ENCODE data around the gene DLEC1.

DLEC1 gene, protein sequence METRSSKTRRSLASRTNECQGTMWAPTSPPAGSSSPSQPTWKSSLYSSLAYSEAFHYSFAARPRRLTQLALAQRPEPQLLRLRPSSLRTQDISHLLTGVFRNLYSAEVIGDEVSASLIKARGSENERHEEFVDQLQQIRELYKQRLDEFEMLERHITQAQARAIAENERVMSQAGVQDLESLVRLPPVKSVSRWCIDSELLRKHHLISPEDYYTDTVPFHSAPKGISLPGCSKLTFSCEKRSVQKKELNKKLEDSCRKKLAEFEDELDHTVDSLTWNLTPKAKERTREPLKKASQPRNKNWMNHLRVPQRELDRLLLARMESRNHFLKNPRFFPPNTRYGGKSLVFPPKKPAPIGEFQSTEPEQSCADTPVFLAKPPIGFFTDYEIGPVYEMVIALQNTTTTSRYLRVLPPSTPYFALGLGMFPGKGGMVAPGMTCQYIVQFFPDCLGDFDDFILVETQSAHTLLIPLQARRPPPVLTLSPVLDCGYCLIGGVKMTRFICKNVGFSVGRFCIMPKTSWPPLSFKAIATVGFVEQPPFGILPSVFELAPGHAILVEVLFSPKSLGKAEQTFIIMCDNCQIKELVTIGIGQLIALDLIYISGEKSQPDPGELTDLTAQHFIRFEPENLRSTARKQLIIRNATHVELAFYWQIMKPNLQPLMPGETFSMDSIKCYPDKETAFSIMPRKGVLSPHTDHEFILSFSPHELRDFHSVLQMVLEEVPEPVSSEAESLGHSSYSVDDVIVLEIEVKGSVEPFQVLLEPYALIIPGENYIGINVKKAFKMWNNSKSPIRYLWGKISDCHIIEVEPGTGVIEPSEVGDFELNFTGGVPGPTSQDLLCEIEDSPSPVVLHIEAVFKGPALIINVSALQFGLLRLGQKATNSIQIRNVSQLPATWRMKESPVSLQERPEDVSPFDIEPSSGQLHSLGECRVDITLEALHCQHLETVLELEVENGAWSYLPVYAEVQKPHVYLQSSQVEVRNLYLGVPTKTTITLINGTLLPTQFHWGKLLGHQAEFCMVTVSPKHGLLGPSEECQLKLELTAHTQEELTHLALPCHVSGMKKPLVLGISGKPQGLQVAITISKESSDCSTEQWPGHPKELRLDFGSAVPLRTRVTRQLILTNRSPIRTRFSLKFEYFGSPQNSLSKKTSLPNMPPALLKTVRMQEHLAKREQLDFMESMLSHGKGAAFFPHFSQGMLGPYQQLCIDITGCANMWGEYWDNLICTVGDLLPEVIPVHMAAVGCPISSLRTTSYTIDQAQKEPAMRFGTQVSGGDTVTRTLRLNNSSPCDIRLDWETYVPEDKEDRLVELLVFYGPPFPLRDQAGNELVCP (N-terminal part only)

DNA sequence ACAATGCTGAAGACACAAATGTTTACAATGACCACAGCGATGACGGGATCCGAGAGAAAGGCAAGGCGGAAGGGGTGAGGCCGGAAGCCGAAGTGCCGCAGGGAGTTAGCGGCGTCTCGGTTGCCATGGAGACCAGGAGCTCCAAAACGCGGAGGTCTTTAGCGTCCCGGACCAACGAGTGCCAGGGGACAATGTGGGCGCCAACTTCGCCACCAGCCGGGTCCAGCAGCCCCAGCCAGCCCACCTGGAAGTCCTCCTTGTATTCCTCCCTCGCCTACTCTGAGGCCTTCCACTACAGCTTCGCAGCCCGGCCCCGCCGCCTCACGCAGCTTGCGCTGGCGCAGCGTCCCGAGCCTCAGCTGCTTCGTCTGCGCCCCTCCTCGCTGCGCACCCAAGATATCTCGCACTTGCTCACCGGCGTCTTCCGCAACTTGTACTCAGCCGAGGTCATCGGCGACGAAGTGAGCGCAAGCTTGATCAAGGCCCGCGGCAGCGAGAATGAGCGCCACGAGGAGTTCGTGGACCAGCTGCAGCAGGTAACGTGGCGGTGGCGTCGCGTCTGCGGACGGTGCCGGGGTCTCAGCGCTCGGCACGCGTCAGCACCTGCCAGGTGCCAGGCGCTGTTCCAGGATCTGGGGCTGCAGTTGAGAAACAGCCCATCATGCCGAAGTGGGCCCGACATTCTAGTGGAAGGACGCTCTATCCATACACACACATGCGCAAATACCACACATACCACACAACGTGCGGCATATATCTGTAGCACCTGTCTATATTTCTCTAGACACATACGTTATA is at the start of gene DLEC1:
TSS of gene DLEC1 (plus strand) at position 108 of the 798 bp plus-strand sequence. CDS start at position 126, 18 bp downstream.
- peak; percentile 68 for DNase-seq (ENCODE audit: low read depth)

DNA sequence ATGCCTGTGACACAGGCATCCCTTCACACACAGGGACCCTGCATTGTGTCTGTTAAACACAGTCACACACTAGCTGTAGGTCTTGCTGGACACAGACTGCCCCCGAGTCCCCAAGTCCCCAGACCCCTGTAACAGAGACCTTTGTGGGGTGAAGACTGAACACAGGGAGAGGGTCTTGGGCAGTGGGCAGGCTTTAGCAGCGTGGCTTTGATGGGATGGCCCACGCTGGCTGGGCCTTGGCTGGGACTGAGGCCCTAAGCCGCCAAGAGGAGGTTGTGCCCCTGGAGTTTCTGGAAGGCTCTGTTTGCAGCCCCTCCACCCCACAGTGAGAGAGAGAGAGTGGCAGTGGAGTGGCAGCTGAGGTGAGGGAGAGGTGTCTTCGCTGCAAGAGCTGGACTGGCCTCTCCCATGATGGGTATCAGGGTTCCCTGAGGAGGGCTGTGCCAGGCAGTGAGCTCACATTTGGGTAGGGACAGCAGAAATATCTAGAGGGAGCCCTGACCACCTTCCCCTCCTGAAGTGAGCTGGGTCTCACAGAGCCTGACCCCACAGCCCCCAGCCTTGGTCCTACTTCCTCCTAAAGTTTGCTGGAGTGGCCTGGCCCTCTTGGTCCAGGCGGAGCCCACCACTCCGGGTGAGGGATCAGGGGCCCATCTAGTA is 49.1 kb upstream of the DLEC1 start:
- no peak for DNase-seq (ENCODE audit: low read depth)

DNA sequence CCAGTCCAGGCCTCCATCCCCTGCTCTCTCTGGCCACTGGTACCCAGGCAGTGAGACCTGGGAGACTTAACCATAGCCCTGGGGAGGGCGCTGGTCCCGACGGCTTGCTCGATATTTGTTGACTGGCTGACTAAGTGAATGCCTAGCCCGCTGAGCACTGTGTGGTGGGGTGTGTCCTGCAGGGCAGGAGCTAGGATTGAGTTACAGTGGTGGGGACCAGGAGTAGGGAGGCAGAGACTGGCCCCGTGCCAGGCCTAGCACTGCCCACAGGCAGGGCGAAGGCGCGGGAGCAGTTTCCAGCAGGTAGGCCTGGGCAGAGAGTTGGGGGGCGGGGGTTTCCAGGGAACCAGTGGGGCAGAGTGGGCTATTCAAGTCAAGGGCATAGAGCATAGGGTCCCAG is 48.5 kb upstream of the DLEC1 start, which contains the start of gene VILL:
TSS of gene VILL (plus strand) at position 260 of the 400 bp plus-strand sequence. CDS start 2,887 bp downstream, outside the sequence.
- DNase-seq (ENCODE audit: low read depth): no peak

DNA sequence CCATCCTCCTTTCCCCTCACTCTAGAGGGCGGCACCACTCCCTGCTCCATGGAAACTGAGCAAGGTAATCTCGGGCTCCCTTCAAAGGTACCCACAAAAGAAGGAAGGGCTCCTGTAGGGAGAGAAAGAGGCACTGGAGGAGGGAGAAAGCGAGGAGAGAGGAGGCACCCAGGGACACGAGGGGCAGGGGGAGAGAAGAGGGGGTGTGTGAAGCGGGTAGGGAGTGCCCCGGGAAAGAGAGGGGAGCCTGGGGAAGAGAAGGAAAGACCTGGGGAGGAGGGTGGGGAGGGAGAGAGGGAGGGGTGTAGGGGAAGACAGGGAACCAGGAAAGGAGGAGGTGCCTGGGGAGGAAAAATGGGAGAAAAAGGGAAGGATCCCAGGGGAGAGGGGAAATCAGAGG is 47.9 kb upstream of the DLEC1 start:
- no peak for DNase-seq (ENCODE audit: low read depth)

DNA sequence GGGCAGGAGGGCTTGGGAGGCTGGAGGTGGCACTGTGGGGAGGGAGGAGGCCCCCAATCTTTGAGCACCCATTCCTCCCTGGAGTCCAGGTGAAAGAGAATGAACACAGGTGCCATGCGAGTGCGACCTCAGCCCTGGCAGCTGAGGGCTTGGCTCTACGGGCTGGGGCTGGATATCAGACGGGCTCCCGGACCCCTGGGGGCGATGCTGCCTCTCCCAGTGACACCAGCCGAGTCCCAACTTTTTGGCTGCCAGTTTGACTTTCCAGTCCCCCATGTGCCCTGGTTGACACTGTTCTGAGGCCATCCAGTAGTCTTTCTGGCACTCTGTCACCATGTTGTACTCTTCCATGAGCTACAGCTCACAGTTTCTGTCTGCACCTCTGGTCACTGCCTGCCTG is 47.2 kb upstream of the DLEC1 start:
- no peak for DNase-seq (ENCODE audit: low read depth)

DNA sequence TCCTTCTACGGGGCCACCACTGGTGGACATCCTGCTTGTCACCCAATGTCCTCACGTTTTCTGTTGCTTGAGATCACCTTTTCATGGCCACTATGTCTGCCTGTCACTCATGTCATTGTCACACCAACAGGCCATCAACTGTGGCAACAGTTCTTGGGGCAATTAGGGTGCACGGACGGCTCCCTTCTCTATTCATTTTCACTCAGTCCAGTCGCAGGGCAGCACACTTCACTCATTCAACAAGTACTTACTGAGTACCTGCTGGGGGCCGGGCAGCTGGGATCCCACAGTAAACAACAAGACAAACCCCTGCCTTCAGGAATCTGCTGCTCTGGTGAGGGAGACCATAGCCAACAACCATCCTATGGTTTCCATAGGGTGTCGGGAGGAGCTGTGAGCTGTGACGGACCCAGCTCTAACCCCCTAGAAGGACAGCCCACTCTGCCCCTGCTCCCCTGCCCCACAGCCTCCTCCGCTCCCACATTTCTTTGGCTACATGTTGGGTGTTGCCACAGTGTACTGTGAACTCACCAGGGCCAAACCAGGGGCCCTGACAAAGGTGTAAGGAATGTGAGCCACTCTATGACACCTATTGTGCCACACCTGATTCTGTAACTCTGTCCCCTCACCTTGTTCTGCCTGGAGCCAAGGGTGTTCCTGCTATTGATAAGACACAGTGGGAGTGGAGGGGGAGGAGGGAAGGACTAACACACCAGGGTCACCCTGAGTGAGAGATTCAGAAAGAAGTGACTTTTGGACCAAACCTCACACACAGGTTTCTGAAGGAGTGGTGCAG is 46.5 kb upstream of the DLEC1 start:
- no peak for DNase-seq (ENCODE audit: low read depth)

DNA sequence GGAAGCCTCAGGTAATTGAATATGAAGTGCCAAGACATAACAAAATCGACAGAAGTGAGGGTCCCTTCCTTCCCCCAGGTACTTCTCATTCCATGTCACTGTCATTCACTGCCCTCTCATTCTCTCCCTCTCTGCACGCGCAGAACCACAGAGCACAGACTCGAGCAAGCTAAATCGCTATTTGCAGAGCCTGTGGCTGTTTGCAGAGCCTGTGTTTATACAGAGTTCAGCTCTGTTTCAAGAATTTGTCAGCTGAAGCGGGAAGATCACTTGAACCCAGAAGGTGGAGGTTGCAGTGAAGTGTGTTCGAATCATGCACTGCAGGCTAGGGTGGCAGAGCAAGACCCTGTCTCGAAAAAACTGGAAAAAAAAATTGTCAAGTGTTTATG is 45.9 kb upstream of the DLEC1 start:
- no peak for DNase-seq (ENCODE audit: low read depth)

DNA sequence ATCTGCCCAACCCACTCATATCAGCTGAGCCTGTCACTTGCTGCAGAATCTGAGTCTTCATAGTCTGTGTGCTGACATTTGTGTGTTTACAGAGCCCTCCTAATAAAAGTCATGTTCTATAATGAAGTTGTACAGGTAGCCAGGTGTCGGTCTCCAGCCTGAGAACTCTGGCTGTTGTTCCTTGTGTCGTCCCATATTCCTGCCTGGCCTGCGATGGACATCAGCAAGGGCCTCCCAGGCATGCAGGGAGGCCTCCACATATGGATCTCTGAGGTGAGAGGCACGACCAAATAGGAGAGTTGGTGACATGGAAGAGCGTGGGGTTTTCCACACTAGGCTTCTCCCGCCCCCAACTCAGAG is 45.6 kb upstream of the DLEC1 start:
- no peak for DNase-seq (ENCODE audit: low read depth)

DNA sequence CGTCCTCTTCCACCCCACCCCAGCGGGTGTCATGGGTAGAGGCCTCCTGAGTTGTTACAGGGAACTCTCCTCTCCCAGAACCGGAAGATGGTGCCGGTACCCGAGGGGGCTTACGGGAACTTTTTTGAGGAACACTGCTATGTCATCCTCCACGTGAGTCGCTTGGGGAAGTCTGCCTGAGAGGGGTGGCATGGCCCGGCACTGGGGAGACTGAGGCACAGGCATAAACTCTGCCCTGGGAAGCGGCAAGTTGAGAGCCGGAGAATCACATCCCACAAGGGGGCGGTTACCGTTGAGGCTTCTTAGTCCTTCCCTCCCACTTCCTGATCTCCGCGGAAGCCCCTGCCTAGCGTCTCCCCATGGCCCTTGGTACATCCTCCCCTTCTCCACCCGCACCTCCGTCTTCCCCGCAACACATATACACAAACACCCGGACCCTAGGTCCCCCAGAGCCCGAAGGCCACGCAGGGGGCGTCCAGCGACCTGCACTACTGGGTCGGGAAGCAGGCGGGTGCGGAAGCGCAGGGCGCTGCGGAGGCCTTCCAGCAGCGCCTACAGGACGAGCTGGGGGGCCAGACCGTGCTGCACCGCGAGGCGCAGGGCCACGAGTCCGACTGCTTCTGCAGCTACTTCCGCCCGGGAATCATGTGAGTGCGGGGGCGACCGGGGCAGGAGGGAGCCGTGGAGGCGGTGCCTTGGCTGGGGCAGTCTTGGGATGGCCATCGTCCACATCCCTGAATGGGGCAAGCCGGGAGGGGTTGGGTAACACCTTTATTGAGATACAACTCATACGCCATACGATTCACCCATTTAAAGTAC is 45.0 kb upstream of the DLEC1 start:
- peak; percentile 42 for DNase-seq (ENCODE audit: low read depth)

DNA sequence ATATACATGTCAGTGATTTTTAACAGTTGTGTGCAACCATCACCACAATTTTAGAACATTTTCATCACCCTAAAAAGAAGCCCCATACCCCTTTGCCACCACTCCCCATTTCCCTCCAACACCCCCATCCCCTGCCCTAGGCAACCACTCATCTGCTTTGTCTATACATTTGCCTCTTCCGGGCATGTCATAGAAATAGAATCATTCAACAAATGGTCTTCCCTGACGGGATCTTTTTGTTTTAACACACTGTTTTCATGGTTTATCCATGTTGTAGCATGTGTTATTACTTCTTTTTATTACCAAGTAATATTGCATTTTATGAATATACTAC is 44.4 kb upstream of the DLEC1 start:
- DNase-seq (ENCODE audit: low read depth): no peak

DNA sequence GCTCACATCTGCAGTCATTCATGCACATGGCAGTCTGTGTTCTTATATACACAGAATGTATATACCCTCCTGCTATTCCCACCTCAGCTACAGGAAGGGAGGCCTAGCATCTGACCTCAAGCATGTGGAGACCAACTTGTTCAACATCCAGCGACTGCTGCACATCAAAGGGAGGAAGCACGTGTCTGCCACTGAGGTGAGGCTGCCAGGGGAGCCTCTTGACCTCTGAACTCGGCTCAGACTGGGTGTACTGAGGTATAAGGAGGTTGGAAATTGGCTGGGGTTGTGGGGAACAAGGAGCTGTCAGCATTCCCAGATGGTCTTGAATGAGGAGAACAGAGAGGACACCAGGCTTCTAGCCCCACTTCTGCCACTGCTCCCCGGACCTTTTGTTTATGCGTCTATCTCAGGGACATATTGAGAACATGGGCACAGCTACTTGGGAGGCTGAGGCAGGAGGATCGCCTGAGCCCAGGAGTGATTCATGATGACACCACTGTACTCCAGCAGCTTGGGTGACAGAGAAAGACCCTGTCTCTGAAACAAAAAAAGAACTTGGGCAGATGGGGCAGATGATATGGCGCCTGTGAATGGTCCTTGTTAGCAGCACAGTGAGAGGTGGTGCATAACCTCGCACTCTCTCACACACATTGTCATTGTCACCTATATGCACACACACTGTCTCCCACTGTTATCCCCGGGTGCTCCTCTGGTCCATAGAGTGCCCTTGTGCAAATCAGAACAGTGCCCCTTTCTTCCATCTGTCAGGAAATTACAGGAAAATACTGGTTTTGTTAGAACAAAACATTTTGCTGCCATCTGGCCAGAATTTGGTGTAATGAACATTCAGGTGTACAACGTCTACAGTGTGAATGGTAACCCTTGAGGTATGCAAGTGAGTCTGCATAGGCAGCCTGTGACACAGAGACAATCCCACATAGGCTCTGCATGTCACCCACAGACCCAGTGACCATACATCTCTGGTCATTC is 43.1 kb upstream of the DLEC1 start:
- DNase-seq (ENCODE audit: low read depth): no peak

DNA sequence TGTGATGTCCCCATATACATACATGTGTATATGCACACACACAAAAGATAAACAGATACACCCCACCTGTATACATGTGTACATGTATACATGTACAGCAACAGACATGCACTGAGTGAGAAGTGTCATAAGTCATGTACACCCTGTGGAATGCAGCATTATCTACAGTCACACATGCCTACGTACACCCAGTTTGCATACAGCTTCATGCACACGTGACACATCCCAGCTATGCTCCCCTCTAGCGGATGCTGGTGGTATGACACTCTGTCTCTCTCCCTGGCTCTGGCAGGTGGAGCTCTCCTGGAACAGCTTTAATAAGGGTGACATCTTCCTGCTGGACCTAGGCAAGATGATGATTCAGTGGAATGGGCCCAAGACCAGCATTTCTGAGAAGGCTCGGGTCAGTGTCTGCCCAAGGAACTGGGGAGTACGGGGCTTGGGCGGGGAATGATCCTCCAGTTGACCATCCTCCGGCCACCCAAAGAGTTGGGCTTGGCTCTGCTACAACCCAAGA is 42.2 kb upstream of the DLEC1 start:
- peak; percentile 76 for DNase-seq (ENCODE audit: low read depth)

DNA sequence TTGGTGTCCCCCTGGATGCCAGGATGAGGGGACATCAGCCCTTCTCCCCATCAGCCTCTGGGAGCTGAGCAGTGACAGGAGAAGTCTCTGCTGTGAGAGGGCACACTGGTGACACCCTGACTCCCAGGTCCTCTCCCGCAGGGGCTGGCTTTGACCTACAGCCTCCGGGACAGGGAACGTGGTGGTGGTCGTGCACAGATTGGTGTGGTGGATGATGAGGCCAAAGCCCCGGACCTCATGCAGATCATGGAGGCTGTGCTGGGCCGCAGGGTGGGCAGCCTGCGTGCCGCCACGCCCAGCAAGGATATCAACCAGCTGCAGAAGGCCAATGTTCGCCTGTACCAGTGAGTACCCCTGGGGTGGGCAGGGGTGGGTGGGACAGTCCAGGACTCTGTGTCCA is 41.7 kb upstream of the DLEC1 start:
- no peak for DNase-seq (ENCODE audit: low read depth)

DNA sequence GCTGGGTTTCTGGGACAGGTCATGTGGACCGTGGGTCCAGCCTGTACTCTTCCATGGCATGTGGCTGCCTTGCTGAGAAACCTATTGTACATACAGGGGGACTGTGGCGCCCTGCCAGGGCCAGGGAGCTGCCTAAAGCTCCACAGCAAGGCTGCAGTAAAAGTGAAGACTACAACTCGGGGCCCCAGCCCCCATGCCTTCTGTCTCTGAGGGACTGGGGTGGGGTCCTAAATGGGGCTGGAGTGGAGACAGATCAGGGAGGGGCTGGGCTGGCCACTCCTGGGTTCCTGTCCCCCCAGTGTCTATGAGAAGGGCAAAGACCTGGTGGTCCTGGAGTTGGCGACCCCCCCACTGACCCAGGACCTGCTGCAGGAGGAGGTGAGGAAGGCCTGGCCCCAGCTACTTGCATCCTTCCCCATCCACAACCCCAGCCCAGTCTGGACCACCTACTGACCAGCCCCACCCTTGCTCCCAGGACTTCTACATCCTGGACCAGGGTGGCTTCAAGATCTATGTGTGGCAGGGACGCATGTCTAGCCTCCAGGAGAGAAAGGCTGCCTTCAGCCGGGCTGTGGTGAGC is 41.1 kb upstream of the DLEC1 start:
- DNase-seq (ENCODE audit: low read depth): no peak

DNA sequence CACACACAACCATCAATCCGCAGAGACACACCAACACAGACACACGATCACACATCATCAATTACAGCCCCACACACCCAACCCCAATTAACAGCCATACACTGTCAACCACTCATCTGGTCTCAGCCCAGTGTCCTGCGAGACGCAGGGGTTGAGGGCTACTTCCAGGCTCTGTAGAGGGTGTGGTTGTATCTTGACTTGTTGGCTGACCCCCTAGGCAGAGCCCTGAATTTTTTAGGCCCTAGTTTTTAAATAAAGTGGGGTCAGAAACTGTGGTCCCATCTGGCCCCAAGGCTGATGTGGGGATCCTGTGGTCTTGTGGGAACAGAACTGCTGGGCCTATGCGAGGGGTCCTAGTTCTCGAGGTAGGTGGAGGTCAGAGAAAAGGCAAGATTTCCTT is 39.2 kb upstream of the DLEC1 start:
- DNase-seq (ENCODE audit: low read depth): no peak

DNA sequence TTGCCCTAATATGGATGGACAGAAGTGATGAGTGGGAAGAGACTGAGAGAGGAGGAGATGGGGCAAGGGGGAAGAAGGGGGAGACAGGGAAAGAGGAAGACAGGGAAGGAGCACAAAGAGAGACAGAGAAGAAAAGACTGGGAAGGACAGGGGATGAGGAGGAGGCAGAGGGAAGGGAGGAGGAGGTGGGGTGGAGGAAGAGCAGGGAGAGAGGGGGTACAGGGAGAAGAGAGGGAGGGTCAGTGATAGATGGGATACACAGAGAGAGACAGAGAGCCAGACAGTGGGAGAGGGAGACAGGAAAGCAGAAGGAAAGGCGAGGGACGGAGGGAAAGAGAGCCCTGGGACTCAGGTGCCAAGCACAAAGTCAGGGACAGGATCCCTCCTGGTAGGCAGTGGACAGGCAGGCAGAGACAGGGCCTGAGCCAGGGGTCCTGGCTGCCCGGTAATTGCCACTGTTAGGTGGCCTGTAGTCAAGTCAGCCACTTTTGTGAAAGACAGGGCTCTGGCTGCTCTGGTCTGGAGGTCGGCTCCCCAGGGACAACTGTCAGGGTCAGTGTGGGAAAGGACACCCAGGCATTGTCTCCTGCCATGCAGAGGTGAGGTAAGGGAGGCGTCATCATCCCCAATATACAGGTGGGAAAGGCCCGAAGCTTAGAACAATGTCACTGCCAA is 38.6 kb upstream of the DLEC1 start:
- no peak for DNase-seq (ENCODE audit: low read depth)

DNA sequence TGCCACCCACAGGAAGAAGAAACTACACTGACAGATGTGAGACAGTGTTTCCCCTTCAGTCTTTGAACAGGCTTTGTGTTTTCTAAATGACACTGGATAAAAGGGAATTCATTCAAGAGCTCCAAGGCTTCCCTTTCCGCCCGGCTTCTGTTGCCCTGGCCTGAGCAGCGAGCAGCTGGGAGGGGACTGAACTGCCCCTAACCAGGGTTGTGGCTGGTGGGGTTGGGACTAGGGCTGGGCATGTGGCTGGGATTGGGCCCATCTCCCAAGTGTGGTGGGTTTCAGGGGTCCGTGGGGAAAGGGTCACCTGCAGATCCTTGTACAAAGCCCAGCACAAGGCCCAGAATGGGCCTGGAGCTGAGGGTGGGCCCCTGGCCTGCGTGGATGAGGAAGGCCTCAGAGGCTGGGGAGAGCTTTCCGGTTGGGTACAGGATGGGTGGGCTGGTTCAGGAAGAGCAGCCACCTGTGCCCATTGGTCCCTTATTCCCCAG is 38.0 kb upstream of the DLEC1 start:
- DNase-seq (ENCODE audit: low read depth): no peak
